ENCODE measurements around the gene LAG3.

Gene LAG3

GRCh38 chr12:6826734-6827436 is 54.6 kb downstream of the LAG3 start:
- TF ChIP-seq Cebpa-rat (IDR thresholded peaks at IDR 0.05): no peak
- Histone ChIP-seq H3K4me3 (0 out of 2 replicates have a peak overlapping the region, but pooled peaks have one; percentile 14), H3K4me1 (peaks cover 32% of the 10 kb centered on the region), H3K36me3 (no peaks in the 10 kb centered on the region), H3K9ac (no peak overlapping the region), H3K27ac (no peak overlapping the region), H4K20me1 (peaks cover 80% of the 10 kb centered on the region), H3K9me3 (no peaks in the 10 kb centered on the region), H3K4me2 (peak overlapping the region; percentile 63), H3K27me3 (peaks cover 99% of the 10 kb centered on the region)

- no peak overlapping the region for H3K9ac ChIP-seq
- H3K4me1 ChIP-seq: peaks cover 30% of the 10 kb centered on the region
- no peak overlapping the region for H3K4me3 ChIP-seq
- H3K27me3 ChIP-seq: peaks cover 99% of the 10 kb centered on the region
- H3K27ac ChIP-seq: no peak overlapping the region
- peak overlapping the region; percentile 63 for H3K4me2 ChIP-seq
- peaks cover 80% of the 10 kb centered on the region for H4K20me1 ChIP-seq
- no peaks in the 10 kb centered on the region for H3K36me3 ChIP-seq
- no peaks in the 10 kb centered on the region for H3K9me3 ChIP-seq
- no peak for TF ChIP-seq Cebpa-rat (IDR thresholded peaks at IDR 0.05)
Measured at GRCh38 chr12:6827437-6827911, 55.2 kb downstream of the LAG3 start.

Measured in BLaER1 (cell line).